Fibroblast of gingiva (primary cell): ENCODE data around the gene RNF149.

Experiments used
- DNase-seq: peaks from one replicate; pipeline ENCODE4 v3.0.0-alpha.2; 2011; ENCODE audit warnings: low read depth

Gene RNF149

DNA sequence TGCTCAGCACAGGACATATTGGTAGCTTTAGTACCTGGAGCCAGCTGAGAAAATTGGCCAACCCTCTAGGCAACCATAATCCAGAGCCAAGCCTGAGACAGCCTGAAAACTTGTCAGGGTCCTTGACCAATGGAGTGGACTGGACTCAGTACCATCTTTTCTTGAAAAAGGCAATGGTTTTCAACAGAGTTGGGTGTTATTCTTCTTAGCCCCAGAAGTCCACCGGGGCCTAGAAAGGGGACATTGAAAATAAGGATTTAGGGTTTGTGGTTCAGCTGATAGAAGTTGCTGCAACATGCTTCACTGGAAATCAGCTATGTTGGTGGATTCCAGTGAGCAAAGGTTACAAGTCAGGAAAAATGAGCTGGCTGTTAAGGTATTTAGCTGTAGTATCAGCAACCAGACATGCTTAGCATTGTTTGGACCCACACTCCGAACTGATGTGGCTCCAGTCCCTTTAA lies 77.9 kb downstream of the RNF149 start:
- DNase-seq = no peak
